HG03457 (cell line): ENCODE data around the gene FAM20C.

Source experiments
- ATAC-seq: cut with Tn5 transposase; IDR thresholded peaks from one replicate; pipeline ENCODE4 v1.9.1; 2021; ENCODE audit warnings: moderate number of reproducible peaks; ENCODE audit not compliant: unreplicated experiment

FAM20C gene

DNA sequence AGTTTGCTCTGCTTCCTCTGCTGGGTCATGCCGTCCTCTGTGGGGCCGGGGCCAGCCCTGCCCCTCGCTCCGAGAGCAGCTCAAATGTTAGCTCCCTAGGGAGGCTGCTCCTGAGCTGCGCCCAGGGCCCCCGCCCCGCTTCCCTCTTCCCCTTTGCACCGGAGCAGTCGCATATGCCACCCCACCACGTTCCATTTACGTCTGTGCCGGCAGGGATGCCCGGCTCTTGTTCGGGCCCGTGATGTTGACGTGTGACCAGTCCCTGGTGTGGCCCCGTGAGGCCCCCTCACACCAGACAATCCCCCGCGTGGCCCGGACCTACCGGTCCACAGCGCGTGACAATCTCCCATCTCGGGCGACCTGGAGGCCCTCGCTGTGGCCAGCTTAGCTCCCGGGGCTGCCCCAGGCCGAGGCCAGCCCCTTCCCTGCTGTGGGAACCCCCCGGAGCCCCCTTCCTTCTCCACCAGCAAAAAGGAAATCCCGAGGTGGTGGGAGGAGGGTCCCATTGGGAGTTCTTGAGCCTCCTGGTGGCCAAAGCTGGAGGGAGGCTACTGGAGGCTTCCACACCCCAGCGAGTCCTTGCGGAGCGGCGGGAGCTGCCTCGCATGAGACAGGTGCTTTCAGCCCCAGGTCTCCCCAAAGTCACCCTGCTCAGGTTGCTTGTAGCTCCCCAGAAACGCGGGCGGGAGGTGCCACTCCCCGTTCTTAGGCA, 15.2 kb downstream of the FAM20C start:
- no peak for ATAC-seq

DNA sequence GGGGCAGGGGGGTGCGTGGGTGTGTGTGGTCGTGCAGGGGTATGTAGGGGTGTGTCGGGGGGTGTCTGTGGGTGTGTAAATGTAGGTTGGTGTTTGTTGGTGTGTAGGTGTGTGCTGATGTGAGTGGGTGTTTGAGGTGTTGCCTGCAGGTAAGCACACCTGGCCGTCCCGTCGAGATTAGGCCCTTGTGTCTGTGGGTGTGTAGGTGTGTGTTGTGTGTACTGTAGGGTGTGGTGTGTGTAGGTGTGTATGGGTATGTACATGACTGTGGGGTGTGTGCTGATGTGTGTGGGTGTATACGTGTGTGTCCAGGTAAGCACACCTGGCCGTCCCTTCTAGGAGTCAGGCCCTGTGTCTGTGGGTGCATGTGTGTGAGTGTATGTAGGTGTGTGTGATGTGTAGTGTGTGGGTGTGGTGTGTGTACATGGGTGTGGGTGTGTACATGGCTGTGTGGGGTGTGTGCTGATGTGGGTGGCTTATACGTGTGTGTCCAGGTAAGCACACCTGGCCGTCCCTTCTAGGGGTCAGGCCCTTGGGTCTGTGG, 15.8 kb downstream of the FAM20C start:
- no peak for ATAC-seq

DNA sequence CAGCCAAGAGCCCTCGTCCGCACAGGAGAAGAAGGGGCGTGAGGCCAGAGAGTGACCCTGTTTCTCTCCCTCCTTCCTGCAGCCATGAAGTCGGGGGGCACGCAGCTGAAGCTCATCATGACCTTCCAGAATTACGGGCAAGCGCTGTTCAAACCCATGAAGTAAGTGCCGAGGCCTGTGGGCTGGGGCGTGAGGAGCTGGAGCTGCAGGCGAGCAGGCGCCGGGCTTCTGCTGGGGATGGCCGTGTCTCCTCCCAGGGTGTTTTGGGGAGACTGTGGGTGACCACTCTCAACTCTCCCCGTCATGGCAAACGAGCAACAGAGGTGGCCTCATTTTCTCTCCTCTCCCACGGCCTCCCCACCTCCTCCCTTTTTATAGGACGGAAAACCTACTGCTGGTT, 16.4 kb downstream of the FAM20C start:
- ATAC-seq, result no peak

DNA sequence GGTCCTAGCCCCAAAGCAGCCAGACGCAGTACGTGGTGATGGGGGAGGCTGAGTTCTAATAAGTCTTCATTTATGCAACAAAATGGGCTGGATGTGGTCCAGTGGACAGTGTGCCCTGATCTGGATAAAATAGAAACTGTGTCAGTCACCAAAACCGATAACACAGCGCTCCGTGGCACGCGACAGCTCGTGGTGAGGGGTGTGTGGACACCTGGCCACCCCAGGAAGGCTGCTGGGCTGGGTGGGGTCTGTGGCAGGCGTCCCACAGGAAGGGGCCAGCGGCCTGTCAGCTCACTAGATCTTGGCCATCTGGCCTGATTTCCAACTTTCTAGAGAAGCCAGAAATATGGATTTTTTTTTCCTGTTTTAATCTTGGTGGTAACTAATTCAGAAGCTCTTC, 17.0 kb downstream of the FAM20C start:
- ATAC-seq, result no peak

DNA sequence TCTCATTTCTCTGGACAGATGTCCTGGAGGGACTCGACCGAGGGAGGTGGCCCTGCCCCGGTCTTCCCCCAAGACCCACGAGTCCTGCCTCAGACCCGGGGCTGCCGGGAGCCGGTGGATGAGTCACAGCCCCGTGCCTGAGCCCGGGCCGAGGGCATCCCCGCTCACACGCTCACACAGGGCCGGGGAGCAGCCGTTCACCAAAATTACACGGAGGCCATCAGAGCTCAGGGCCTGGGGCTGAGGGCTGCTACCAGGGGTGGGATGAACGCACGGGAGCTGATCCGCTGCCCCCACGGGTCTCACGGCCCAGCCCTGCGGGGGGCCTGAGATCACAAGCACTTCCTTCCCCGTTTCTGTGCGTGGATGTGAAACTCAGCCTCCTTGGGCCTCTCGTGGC, 17.5 kb downstream of the FAM20C start:
- no peak for ATAC-seq

DNA sequence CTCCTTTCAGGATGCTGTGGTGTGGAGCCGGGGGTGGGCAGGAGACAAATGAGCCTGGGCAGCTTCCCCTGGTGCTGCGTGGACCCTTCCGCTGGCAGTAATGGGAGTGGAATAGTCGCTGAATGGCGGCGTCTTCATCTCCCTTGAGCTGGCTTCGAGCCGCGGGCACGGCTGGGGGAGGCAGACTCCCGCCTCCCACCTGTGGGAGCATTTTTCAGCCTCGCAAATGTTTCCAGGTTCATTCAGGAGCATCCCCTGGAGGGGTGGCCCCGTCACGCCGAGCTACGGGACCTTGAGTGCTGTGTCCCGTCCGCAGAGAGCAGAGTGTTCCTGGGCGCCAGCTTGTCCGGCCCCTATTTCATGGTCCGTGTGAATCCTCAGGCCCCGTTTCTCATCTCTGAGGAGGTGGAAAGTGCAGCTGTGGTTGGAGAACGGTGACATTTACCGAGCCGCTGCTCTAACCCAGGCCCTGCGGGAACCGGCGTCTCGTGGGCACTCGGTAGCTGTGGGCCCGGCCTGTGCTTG, 18.1 kb downstream of the FAM20C start:
- no peak for ATAC-seq

DNA sequence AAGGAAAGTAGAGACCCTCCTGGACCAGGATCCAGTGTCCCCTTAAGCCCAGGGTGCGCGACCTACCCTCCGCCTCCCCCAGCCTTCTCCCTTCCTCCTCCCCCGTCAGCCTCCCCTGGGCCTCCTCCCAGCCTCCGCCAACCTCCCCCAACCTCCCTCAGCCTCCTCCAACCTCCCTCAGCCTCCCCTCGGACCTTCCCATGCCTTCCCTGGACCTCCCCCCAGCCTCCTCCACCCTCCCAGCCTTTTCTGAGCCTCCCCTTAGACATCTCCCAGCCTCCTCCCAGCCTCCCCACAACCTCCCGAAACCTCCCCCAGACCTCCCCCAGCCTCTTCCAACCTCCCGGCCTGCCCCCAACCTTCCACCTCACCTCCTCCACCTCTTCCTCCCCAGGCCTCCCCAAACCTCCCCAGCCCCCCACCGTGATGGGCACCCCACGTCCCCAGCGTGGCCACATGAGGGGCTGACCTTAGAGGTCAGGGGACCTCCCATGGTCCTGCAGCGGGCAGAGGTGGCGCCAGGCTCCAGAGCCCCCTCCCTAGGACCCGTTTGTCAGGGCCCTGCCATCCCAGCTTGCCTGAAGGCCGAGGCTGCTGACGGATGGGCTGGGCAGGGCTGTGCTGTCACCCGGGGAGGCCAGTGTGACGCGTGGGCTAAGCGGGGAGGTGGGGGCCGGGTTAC, 18.8 kb downstream of the FAM20C start:
- no peak for ATAC-seq

DNA sequence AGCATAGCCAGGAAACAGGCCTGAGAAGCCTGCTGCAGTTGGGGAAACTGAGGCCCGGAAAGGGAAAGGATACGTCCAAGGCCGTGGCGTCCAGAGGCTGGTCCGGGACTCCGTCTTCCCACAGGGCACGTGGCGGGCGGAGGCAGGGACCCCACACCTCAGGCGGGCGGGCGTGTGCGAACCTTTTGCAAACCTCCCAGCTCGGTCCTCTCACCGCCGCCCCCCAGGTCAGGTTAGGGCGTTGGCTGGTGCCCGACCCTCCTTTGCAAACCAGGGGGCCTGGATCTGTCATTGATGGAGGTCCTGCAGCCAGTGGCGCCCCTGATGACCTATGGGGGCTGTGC, 19.3 kb downstream of the FAM20C start:
- no peak for ATAC-seq

DNA sequence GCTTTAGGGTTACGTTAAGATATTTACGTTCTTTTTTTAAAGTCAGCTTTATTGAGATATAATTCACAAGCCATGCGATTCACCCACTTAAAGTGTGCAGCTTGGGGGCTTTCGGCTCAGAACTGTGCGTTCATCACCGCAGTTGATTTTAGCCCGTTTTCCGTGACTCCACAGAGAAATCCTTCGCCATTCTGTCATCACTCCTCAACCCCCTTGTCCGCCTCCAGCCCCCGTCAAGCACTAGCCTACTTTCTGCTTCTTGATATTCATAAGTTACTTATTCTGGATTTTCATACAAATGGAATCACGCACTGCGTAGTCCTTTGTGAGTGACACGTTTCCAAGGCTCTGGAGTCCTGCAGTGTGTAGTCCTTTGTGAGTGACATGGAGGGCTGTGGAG, 20.4 kb downstream of the FAM20C start:
- ATAC-seq, result no peak

DNA sequence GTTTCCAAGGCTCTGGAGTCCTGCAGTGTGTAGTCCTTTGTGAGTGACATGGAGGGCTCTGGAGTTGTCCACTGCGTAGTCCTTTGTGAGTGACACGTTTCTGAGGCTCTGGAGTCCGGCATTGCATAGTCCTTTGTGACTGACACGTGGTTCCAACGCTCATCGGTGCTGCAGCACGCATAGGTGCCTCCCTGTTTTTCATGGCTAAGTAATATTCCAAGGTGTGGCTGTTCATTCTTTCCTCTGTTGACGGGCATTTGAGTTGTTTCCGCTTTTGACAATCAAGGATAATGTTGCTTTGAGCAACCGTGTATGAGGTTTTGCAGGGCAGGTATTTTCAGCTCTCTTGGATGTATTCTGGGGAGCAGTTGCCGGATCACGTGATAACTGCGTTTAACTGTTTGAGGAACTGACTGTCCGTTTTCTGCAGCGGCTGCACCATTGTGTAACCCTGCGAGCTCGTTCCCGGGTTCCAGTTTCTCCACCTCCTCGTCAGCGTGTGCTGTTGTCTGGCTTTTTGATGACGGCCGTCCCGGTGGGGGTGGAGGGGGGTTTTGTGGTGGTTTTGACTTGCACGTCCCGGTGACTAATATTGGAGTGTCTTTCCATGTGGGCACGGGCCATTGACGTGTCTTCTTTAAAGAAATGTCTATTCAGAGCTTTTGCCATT, 21.1 kb downstream of the FAM20C start:
- ATAC-seq, result no peak

DNA sequence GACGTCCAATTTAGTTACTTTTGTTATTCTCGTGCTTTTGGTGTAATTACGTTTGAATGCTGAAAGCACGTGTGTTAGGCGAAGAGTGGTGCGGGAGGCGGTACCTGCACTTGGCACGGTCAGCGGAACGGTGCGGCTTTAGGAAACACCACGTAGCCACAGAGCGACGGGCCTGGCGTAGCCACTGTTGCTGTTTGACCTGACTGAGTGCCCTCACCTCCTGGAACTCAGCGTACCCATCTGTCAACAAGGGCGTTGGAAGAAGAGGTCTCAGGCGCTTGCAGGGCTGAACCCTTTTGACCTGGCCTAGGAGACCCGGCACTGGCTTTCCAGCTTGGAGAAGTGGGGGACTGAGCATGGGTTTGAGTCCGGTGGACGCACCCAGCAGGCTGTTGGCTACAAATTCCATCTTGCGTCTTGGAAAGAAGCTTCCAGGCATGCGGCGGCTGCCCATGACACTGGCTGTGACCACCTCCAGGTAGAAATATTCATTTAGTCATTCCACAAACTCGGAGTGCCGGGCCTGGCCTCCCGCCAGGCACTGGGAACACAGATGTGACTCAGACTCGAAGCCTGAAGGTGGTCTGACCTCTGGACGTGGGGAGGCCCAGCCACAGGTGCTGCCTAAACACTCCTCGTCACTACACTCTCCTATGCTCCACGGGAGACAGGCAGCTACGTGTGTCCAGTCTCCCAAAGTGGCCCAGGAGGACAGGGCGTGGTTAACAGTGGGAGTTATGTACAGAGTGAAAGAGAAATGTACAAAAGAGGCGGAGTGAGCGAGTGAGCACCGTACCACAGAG, 22.2 kb downstream of the FAM20C start:
- ATAC-seq, result no peak

DNA sequence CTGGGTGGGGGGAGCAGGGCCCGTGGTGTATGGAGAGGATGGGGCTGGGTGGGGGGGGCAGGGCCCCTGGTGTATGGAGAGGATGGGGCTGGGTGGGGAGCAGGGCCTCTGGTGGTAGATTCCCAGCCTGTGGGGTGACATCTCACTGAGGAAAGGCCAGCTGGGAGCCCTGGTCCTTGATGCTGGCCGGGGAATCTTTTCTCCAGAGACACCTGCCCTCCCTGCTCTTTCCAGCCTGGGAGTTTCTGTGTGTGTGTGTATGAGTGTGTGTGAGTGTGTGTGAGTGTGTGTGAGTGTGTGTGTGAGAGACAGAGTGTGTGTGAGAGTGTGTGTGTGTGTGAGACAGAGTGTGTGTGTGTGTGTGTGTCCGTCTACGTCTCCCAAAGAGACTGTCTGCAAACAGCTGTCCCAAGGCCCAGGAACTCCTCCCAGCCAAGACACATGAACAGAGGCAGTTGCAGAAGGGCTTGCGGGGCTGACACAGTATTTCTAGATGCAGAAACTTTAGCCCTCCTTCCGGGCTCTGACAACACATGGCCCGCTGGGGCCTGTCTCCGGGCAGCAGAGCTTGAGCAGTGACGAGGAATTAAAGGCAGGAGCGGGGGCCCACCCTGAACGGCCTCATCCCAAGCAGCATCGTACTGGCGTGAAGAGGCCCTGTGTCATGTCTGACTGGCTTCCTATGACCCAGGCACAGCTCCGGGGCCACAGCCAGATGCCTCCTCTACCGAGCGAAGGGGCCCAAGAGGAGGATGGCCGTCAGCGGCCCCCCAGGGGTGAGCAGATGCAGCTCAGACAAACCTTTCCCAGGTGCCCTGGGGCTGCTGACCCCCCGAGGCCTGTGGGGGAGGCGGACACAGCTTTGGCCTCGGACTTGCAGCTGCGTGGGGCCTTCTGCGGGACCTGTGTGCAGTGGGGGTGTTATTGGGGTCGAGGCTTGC, 24.3 kb downstream of the FAM20C start:
- ATAC-seq, result no peak

DNA sequence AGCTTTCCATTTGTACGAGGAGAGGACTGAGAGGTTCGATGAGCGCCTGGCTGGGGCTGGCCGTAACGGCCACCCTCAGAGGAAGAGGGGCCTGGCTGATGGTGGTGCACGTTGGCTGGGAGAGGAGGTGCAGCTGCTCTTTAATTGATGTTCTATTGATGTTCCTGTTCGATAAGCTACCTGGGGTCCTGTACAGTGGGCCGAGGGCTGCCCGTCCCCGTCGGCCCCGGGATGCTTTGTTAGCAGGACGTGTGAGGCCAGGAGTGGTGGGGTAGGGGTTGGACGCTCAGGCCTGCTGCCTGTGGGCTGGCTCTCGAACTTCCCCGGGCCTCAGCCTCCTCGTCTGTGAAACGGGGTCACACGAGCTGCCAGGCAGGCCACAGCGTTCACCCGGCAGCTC, 25.4 kb downstream of the FAM20C start:
- ATAC-seq, result no peak

DNA sequence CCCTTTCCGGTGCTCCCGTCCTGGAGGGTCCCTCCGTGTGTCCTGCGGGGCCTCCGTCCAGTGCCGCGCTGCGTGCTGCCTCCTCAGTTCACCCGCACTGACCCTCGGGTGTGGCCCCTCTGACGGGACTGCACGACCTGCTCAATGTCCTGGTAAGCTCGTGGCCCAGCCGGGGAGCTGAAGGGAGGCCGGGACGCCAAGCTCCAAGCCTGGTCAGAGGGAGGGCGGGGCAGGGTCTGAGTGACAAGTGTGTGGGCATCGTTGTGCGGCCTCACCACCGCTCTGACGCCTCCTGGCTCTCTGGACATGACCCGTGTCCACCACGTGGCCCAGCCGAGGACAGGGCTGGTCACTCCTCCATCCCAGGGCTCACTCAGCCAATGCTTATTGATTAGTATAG, 25.9 kb downstream of the FAM20C start:
- no peak for ATAC-seq

DNA sequence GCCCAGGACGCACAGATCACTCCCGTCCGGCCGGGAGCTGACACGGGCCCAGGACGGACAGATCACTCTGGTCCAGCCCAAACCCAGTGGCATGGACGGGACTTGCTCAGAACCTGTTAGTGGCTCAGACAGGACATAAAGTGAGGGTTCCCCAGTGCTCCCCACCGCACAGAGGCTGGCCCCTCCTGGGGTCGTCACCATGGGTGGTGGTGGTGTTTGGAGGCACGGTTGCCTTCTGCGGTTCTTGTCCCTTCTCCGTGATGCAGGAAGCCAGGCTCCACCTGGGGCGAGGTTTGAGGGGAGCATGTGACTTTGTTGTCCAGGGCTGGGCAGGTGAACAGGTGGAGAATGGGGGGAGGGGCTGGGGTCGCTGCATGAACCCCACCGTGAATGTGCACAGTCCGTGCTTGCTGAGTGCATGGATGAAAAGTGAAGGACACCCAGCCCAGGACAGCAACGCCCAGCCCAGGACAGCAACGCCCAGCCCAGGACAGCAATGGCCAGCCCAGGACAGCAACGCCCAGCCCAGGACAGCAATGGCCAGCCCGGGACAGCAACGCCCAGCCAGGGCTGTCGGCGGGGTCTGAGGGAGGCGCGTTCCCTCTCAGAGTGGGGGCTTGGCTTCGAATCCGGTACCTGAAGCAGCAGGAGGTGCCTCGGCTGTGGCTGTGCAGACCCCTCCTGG, 26.7 kb downstream of the FAM20C start:
- ATAC-seq, result no peak

DNA sequence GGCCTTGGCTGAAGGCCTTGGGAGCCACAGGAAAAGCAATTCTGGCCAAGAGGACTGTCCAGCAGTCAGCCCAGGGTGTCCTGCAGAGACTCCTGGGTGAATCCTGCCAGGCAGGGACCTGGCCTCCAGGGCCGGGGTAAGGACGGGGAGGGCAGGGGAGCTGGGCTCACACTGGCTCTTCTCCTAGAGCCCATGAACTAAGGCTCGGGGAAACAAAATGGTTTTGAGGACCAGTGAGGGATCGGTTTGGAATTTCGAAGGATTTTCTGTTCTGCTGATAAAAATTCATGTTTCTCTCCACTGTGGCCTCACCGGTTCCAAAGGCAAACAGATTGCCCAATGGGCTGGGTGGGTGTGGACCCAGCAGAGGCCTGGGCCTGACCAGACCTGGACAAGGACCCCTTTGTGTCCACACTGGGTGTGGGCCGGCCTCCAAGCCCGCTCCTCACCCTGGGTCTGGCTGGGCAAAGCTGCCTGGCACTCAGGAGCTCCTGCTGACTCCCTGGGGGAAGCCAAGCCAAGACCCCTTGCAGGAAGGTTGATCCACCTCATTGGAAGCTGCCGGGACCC, 27.3 kb downstream of the FAM20C start:
- no peak for ATAC-seq

DNA sequence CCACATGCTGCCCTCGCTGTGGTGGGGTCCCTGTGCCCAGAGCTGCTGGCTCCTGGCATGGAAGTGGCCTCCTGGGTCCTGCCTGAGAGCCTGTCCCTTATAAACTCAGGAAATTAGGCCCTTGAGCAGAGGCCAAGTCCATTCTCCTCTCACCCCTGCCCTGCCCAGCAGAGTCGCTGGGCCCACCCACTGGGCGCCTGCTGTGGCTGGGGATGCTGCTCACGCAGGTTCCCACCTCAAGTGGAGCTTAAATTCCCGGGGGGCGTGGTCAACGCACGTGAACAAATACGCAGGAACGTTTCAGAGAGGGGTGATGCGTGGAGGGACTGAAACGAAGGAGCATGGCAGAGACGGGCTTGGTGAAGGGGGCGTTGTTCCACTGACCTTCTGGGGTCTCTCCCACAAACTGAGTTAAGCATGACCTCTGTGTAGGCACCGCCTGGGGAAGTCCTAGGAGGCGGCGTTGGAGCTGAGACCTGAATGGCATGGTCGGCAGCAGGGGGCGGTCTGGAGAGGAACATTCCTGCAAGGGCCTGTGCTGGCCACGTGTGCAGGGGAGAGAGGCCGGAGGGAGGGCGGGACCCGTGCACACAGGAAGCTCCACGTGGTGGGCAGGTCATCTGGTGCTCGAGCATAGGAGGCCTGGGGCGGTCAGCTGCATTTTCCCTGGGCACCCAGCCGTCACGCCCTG, 27.9 kb downstream of the FAM20C start:
- ATAC-seq, result no peak

DNA sequence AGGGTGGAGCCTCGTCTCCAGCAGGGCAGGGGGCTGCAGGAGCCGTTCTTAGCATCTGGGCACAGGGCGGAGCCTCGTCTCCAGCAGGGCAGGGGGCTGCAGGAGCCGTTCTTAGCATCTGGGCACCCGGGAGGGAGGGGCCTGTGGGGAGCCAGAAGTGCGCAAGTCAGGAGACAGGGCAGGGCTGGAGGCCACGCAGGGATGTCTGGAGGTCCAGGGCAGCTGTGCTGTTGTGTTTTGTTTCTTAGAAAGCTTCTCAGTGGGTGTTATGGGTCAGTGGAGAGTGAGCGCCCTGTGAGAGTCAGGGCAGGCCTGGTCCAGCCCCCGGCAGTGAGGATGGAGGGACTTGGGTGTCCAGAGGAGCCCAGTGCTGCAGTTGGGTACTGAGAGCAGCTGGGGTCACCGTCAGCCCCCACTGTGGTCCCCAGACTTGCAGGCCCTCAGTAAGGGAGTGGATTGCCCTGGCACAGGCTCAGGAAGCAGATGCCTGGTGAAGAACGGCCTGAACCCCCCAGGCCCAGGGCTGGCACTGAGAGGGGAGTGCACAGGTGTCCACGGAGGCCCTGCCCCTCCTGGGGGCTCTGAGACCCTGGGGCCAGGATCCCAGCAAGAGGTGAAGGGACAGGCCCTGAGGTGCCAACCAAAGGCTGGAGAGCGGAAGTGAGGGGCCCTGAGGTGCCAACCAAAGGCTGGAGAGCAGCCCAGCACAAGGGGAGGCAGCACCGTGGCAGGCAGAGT, 29.8 kb downstream of the FAM20C start:
- no peak for ATAC-seq
